ENCODE measurements around the gene WDR59. TPM values are rescaled to one million over a fixed set of nuclear protein-coding genes. Genes with fewer than 3 reads are reported as not detected.
"Not testable (repeated sequence)": the region's sequence is repeated elsewhere in the genome, so short reads cannot be mapped to it uniquely, and the experiment has no call there.

The WDR59 gene
- polyA plus RNA-seq, 1 donor = 58.0 TPM

GRCh38 chr16:75012380-75013081 is 27.6 kb upstream of the WDR59 start:
- DNase-seq = peak; percentile 29

- no peak for DNase-seq
Observed at GRCh38 chr16:75011634-75012307, 26.8 kb upstream of the WDR59 start.

GRCh38 chr16:75010427-75010826 is 25.5 kb upstream of the WDR59 start:
- DNase-seq = no peak

- DNase-seq = no peak
Observed at GRCh38 chr16:75007443-75007842, 22.5 kb upstream of the WDR59 start.

GRCh38 chr16:75005697-75006096 is 20.8 kb upstream of the WDR59 start:
- DNase-seq = no peak

- DNase-seq = no peak
Observed at GRCh38 chr16:75004460-75004859, 19.5 kb upstream of the WDR59 start.

- DNase-seq = no peak
Observed at GRCh38 chr16:75003931-75004330, 19.0 kb upstream of the WDR59 start.

- no peak for DNase-seq
Observed at GRCh38 chr16:75002474-75002873, 17.6 kb upstream of the WDR59 start.

- DNase-seq = no peak
Observed at GRCh38 chr16:75000481-75001081, 15.7 kb upstream of the WDR59 start.

- DNase-seq = peak; percentile 40
Observed at GRCh38 chr16:74999609-75000480, 14.9 kb upstream of the WDR59 start.

- peak; percentile 57 for DNase-seq
Observed at GRCh38 chr16:74999219-74999608, 14.3 kb upstream of the WDR59 start.

- DNase-seq = peak; percentile 90
Observed at GRCh38 chr16:74998481-74999218, 13.7 kb upstream of the WDR59 start, which contains the start of gene ZNRF1. Gene ZNRF1, plus strand, starts transcription at chr16:74999024. Its CDS starts 648 bp downstream, at chr16:74999672.

- no peak for DNase-seq
Observed at GRCh38 chr16:74997042-74997491, 12.1 kb upstream of the WDR59 start.

- no peak for DNase-seq
Observed at GRCh38 chr16:74995986-74996385, 11.1 kb upstream of the WDR59 start.

GRCh38 chr16:74991593-74992403 is 6.9 kb upstream of the WDR59 start:
- DNase-seq = no peak

GRCh38 chr16:74991268-74991592 is 6.3 kb upstream of the WDR59 start:
- no peak for DNase-seq

- no peak for DNase-seq
Observed at GRCh38 chr16:74990832-74991231, 5.9 kb upstream of the WDR59 start.

GRCh38 chr16:74989864-74990263 is 4.9 kb upstream of the WDR59 start:
- DNase-seq = not testable (repeated sequence)

- DNase-seq = no peak
Observed at GRCh38 chr16:74987027-74987681, 2.2 kb upstream of the WDR59 start.

GRCh38 chr16:74984194-74984528 is 762 bp downstream of the WDR59 start:
- DNase-seq = no peak

GRCh38 chr16:74982256-74982655 is 2.7 kb downstream of the WDR59 start:
- no peak for DNase-seq

Measured in hindlimb muscle (tissue), 1 donor.